Right atrium auricular region (tissue), 2 donors: ENCODE measurements around the gene GRK5. TPM values are rescaled to one million over a fixed set of nuclear protein-coding genes. Genes with fewer than 3 reads are reported as not detected.
"Not testable (repeated sequence)": the region's sequence is repeated elsewhere in the genome, so short reads cannot be mapped to it uniquely, and the experiment has no call there.

Experiments
- DNase-seq: peaks from one replicate; pipeline ENCODE4 v3.0.0-alpha.2; 2019; ENCODE audit warnings: low spot score
- H3K27ac ChIP-seq, 2 donors: fragments of 200-600 bp; sonication (generic); 1 replicate in 1 of 2; 2 replicates in 1 of 2; pipeline ENCODE4 v1.5.1; 2016 to 2019
- H3K27me3 ChIP-seq, 2 donors: fragments of 200-600 bp; sonication (generic); one replicate each; pipeline versions ENCODE4 v1.5.1 to v1.6.0; 2017 to 2019
- H3K36me3 ChIP-seq: fragments of 200-600 bp; sonication (generic); one replicate; pipeline ENCODE4 v1.5.1; 2016
- H3K4me1 ChIP-seq, 2 donors: fragments of 200-600 bp; sonication (generic); one replicate each; pipeline versions ENCODE4 v1.5.1 to v1.6.0; 2017 to 2019
- H3K4me3 ChIP-seq, 2 donors: fragments of 200-600 bp; sonication (generic); 1 replicate in 1 of 2; 2 replicates in 1 of 2; pipeline ENCODE4 v1.5.1; 2017 to 2019; ENCODE audit warnings: mild to moderate bottlenecking in 1 of 2, moderate library complexity in 1 of 2
- H3K9me3 ChIP-seq, 2 donors: fragments of 200-600 bp; sonication (generic); one replicate each; pipeline ENCODE4 v1.5.1; 2019
- total RNA-seq, 2 donors: library from RNA; depleted of rRNA; stranded (reverse); fragments of >200 nt; gene quantifications; one replicate each; pipeline ENCODE4 v1.1.0, GENCODE V29; 2016
- TF ChIP-seq, protein P1 (sequence below), 2 donors: fragments of 200-600 bp; sonication (generic); IDR thresholded peaks; one replicate each; pipeline ENCODE4 v1.5.1; 2019; ENCODE audit warnings: antibody characterized with exemption in 2 of 2

GRK5 gene
- total RNA-seq, 2 donors from 2014 or later, result 19.2 to 53.8 TPM

DNA sequence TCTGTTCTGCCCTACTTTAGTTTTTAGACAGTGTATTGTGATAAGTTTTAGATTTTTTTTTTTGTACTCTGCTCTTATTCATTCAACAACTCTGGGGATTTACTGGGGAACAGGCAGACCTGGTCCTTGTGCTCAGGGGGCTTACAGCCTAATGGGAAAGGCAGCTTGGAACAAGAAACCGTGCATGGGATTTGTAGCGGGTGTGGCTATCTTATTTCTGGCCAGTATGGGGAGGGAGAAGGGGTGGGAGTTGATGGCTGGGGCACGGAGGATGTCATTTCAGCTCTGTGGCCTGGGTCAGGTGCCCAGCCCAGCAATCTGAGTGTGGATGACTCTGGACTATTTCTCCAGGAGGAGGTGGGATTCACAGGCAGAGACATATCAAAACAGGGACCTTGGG lies 47.0 kb downstream of the GRK5 start:
- Histone ChIP-seq H3K27ac (peak overlapping the region; percentile 85 to 89), H3K4me1 (peaks cover 0 to 74% of the 10 kb centered on the region in 2 donors), H3K9me3 (no peaks in the 10 kb centered on the region), H3K36me3 (no peaks in the 10 kb centered on the region), H3K27me3 (no peaks in the 10 kb centered on the region), H3K4me3 (no peak overlapping the region)
- DNase-seq, result no peak
- TF ChIP-seq, protein P1, sequence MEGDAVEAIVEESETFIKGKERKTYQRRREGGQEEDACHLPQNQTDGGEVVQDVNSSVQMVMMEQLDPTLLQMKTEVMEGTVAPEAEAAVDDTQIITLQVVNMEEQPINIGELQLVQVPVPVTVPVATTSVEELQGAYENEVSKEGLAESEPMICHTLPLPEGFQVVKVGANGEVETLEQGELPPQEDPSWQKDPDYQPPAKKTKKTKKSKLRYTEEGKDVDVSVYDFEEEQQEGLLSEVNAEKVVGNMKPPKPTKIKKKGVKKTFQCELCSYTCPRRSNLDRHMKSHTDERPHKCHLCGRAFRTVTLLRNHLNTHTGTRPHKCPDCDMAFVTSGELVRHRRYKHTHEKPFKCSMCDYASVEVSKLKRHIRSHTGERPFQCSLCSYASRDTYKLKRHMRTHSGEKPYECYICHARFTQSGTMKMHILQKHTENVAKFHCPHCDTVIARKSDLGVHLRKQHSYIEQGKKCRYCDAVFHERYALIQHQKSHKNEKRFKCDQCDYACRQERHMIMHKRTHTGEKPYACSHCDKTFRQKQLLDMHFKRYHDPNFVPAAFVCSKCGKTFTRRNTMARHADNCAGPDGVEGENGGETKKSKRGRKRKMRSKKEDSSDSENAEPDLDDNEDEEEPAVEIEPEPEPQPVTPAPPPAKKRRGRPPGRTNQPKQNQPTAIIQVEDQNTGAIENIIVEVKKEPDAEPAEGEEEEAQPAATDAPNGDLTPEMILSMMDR (IDR thresholded peaks at IDR 0.05), result no peak

DNA sequence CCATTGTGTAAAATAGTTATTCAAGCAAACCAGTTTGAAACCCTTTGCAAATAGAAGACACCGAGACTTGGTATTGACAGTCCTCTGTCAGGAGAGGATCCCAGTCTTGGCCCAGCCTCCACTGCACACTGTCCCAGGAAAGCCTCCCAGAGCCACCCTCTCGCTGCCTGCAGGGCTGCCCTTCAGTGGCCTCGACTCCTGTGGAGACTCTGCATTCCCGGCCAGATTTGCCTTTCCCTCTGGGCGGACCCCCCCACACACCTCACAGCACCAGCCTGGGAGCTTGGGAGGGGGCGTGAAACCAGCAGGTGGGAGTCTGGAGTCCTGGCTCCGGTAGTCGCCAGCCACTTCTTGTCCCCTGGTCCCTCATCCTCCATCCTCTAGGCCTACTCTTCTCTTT lies 48.7 kb downstream of the GRK5 start:
- no peak for DNase-seq
- no peaks in the 10 kb centered on the region for H3K9me3 ChIP-seq
- no peaks in the 10 kb centered on the region for H3K36me3 ChIP-seq
- H3K27me3 ChIP-seq, result no peaks in the 10 kb centered on the region
- TF ChIP-seq, protein P1 (IDR thresholded peaks at IDR 0.05), result no peak
- no peak overlapping the region for H3K4me3 ChIP-seq
- H3K4me1 ChIP-seq, result peaks cover 0 to 65% of the 10 kb centered on the region in 2 donors
- peak overlapping the region in 1 of 2 donors; percentile 85 for H3K27ac ChIP-seq

DNA sequence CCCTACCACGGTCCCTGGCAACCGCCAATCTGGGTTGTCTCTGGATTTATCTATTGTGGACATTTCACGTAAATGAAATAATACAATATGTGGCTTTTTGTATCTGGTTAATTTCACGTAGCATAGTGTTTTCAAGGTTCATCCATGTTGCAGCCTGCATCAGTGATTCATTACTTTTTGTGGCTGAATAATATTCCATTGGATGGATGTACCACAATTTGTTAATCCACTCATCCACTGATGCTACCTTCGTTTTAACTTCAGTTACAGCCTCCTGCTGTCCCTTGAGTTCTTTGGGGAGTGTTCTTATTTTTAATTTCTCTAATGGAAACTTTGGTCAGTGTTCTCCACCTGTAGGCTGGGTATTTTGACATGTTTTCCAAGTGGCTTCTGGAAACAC lies 49.5 kb downstream of the GRK5 start:
- TF ChIP-seq, protein P1 (IDR thresholded peaks at IDR 0.05), result no peak

DNA sequence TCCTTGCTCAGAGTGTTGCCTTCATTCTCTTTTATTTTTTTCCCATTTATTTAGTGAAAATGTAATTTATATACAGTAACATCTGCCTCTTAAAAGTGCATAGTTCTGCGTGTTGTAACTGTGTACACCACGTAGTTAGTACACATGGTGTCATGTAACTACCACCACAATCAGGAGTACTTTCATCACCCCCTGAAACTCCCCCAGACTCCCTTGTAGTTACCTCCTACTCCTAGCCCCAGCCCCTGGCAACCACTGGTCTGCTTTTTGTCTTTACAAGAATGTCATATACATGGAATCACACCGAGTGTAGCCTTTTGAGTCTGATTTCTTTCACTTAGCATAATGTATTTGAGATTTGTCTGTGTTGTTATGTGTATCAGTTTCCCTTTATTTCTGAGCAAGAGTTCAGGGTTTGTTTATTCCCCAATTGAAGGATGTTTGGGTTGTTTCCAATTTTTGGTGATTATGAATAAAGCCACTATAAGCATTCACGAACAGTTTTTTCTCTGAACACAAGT lies 50.6 kb downstream of the GRK5 start:
- Histone ChIP-seq H3K27me3 (no peaks in the 10 kb centered on the region), H3K4me3 (no peak overlapping the region), H3K36me3 (no peaks in the 10 kb centered on the region), H3K9me3 (no peaks in the 10 kb centered on the region), H3K27ac (peak overlapping the region; percentile 16 to 27), H3K4me1 (peaks cover 0 to 49% of the 10 kb centered on the region in 2 donors)
- TF ChIP-seq, protein P1 (IDR thresholded peaks at IDR 0.05), result no peak
- DNase-seq, result no peak

More for the DNA sequence above, 49.5 kb downstream of the GRK5 start:
- Histone ChIP-seq H3K9me3 (no peaks in the 10 kb centered on the region), H3K36me3 (no peaks in the 10 kb centered on the region), H3K4me3 (no peak overlapping the region), H3K27me3 (no peaks in the 10 kb centered on the region), H3K4me1 (peaks cover 0 to 56% of the 10 kb centered on the region in 2 donors), H3K27ac (no peak overlapping the region)
- no peak for DNase-seq

DNA sequence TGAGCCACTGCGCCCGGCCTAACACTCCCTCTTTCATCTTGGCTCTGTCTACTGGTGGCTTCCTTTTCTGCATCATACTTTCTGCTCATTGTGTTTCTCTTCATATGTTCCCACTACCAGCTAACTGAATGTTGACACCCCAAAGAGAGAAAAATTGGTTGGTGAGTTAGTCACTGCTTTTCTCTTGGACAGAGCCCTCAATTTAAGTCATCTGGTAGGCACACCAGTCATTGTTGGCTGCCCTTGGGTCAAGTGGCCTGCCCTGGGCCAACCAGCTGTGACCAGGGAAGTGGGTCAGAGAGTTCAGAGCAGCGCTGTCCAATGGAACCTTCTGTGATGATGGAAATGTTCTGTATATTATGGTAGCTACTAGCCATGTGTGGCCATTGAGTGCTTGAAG lies 52.0 kb downstream of the GRK5 start:
- Histone ChIP-seq H3K27me3 (no peaks in the 10 kb centered on the region), H3K9me3 (no peaks in the 10 kb centered on the region), H3K27ac (no peak overlapping the region), H3K4me3 (no peak overlapping the region), H3K4me1 (peaks cover 0 to 47% of the 10 kb centered on the region in 2 donors), H3K36me3 (no peaks in the 10 kb centered on the region)
- DNase-seq, result no peak
- TF ChIP-seq, protein P1 (IDR thresholded peaks at IDR 0.05), result no peak

DNA sequence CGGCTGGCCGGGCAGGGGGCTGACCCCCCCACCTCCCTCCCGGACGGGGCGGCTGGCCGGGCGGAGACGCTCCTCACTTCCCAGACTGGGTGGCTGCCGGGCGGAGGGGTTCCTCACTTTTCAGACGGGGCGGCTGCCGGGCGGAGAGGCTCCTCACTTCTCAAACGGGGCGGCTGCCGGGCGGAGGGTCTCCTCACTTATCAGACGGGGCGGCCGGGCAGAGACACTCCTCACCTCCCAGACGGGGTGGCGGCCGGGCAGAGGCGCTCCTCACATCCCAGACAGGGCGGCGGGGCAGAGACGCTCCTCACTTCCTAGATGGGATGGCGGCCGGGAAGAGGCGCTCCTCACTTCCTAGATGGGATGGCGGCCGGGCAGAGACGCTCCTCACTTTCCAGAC lies 53.6 kb downstream of the GRK5 start:
- not testable (repeated sequence) for H3K27ac ChIP-seq, H3K9me3 ChIP-seq, H3K36me3 ChIP-seq, H3K27me3 ChIP-seq, DNase-seq, H3K4me3 ChIP-seq
- peaks cover 0 to 38% of the 10 kb centered on the region in 2 donors for H3K4me1 ChIP-seq
